Keratinocyte (primary cell): ENCODE data around the gene PPP1CC.
A peak's percentile ranks its signal among the peaks of the same experiment; 100 is the strongest.

Experiments used
- EZH2 ChIP-seq: IDR thresholded peaks from one replicate; pipeline ENCODE4 v1.6.1; 2012; ENCODE audit warnings: inconsistent platforms, mild to moderate bottlenecking, low read length, moderate library complexity
- TF ChIP-seq, protein P1 (sequence below), 3 experiments: IDR thresholded peaks in 1 of 3; conservative IDR thresholded peaks in 1 of 3; optimal IDR thresholded peaks in 1 of 3; 2 replicates in 2 of 3; 3 replicates in 1 of 3; pipeline versions ENCODE3 to v1.5.1; 2011; ENCODE audit warnings: low read length in 3 of 3, mild to moderate bottlenecking in 3 of 3, moderate library complexity in 2 of 3, control low read depth in 1 of 3, inconsistent platforms in 1 of 3; ENCODE audit not compliant: insufficient read depth in 2 of 3; ENCODE audit errors: extremely low read depth in 1 of 3

DNA sequence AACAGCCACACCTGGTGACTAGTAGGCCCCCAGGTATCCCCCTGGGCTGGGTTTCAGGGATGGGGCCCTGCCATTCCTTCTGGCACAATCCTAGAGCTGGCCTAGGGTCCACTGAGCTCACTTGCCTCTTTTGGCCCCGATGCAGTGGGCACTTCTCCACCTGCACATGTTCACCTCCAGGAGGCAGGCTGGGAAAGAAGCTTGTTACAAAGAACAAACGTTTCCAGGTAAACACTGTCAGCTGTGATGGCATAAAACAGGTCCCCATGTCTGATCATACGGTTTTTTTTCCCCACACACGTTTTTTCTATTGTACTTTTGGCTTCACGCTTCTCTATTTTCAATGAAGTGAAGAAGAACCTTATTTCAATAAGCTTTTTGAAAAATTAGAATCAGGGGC lies 37.9 kb downstream of the PPP1CC start:
- TF ChIP-seq, protein P1, sequence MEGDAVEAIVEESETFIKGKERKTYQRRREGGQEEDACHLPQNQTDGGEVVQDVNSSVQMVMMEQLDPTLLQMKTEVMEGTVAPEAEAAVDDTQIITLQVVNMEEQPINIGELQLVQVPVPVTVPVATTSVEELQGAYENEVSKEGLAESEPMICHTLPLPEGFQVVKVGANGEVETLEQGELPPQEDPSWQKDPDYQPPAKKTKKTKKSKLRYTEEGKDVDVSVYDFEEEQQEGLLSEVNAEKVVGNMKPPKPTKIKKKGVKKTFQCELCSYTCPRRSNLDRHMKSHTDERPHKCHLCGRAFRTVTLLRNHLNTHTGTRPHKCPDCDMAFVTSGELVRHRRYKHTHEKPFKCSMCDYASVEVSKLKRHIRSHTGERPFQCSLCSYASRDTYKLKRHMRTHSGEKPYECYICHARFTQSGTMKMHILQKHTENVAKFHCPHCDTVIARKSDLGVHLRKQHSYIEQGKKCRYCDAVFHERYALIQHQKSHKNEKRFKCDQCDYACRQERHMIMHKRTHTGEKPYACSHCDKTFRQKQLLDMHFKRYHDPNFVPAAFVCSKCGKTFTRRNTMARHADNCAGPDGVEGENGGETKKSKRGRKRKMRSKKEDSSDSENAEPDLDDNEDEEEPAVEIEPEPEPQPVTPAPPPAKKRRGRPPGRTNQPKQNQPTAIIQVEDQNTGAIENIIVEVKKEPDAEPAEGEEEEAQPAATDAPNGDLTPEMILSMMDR (optimal IDR thresholded peaks at IDR 0.05 in 1 of 3, IDR thresholded peaks at IDR 0.05 in 1 of 3, conservative IDR thresholded peaks at IDR 0.05 in 1 of 3; ENCODE audit: extremely low read depth in 1 of 3, insufficient read depth in 2 of 3, low read length in 3 of 3), result peak; percentile 47 to 65 (median 65)
- no peak for TF ChIP-seq EZH2
